Body of pancreas (tissue), 4 donors: Measurements from ENCODE around the gene HLA-DMB.

Source experiments
- POLR2A ChIP-seq, 3 donors: fragments of 450-650 bp; IDR thresholded peaks; one replicate each; pipeline ENCODE4 v1.6.1; 2016; ENCODE audit warnings: antibody characterized with exemption in 3 of 3, mild to moderate bottlenecking in 2 of 3
- TF ChIP-seq, protein P1 (sequence below), 7 experiments: fragments of 450-650 bp in 4 of 7; fragments of 200-600 bp in 3 of 7; sonication (generic) in 3 of 7; IDR thresholded peaks; one replicate each; pipeline ENCODE4 v1.5.1; 2016 to 2019; ENCODE audit warnings: antibody characterized with exemption in 7 of 7

DNA sequence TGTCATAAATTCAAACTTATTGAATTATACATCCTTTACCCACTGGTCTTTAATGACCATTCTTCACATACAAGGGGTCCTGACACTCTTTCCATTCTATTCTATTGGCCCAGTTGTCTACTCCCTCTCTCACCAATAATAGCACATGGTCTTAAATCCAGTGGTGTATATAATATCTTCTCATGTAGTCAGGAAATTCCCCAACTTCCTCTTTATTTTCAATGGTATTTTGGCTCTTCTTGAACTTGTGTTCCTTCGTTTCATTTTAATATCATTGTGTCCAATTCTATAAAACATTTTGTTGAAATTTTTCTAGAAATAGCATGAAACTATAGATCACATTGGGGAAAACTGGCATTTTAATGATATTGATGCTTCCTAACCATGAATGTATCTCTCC lies 50.0 kb downstream of the HLA-DMB start:
- TF ChIP-seq, protein P1, sequence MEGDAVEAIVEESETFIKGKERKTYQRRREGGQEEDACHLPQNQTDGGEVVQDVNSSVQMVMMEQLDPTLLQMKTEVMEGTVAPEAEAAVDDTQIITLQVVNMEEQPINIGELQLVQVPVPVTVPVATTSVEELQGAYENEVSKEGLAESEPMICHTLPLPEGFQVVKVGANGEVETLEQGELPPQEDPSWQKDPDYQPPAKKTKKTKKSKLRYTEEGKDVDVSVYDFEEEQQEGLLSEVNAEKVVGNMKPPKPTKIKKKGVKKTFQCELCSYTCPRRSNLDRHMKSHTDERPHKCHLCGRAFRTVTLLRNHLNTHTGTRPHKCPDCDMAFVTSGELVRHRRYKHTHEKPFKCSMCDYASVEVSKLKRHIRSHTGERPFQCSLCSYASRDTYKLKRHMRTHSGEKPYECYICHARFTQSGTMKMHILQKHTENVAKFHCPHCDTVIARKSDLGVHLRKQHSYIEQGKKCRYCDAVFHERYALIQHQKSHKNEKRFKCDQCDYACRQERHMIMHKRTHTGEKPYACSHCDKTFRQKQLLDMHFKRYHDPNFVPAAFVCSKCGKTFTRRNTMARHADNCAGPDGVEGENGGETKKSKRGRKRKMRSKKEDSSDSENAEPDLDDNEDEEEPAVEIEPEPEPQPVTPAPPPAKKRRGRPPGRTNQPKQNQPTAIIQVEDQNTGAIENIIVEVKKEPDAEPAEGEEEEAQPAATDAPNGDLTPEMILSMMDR (IDR thresholded peaks at IDR 0.05), result no peak
- no peak for TF ChIP-seq POLR2A (IDR thresholded peaks at IDR 0.05)
